K562 (cell line): Measurements from ENCODE around the gene EBNA1BP2. TPM values are rescaled to one million over a fixed set of nuclear protein-coding genes. Genes with fewer than 3 reads are reported as not detected.

Source experiments
- ATAC-seq: fragments of 200-7000 bp; cut with Tn5 transposase; 3 replicates; pipeline ENCODE4 v1.9.1; 2020; ENCODE audit warnings: moderate library complexity
- BruUV-seq: library from RNA; stranded (reverse); fragments of 400-500 nt; replicated peaks from 2 replicates; lab custom pipeline; 2021; lab: Mats Ljungman, UMichigan
- CTCF ChIA-PET: fragments of 300-600 bp; formaldehyde crosslinking; extraction: SDS; loops from one replicate; lab custom pipeline; 2021; ENCODE audit warnings: low intra/inter-chr PET ratio; lab: Yijun Ruan, JAX
- POLR2A ChIA-PET: fragments of 300-600, 350-650 bp; sonication (Branson Sonifier 250); formaldehyde crosslinking; extraction: SDS; loops from one replicate; lab custom pipeline; 2021; ENCODE audit warnings: antibody characterized with exemption, inconsistent platforms; lab: Yijun Ruan, JAX
- DNase-seq, 4 experiments: peaks; one replicate each; pipeline versions ENCODE4 v3.0.0 to v3.0.0-alpha.2; 2011 to 2018; ENCODE audit warnings: low spot score in 3 of 4, mixed read lengths in 3 of 4; ENCODE audit errors: extremely low read depth in 1 of 4
- FAIRE-seq: peaks from 2 replicates; lab custom pipeline; 2011; peaks lifted over from hg19 to GRCh38; lab: Jason Lieb, UNC
- H2AFZ ChIP-seq: 2 replicates; pipeline ENCODE4 v1.6.0; 2011; ENCODE audit warnings: low read depth, low read length, control low read depth, inconsistent platforms
- H3K27ac ChIP-seq: fragments of 200-600 bp; 3 replicates; pipeline ENCODE4 v1.8.0; 2011; ENCODE audit warnings: low read depth, mild to moderate bottlenecking, control low read depth, inconsistent platforms, low read length, moderate library complexity, mixed read lengths; ENCODE audit errors: extremely low read depth
- H3K27me3 ChIP-seq, 2 experiments: fragments of 300-600 bp in 1 of 2; 2 replicates in 1 of 2; 3 replicates in 1 of 2; pipeline versions ENCODE4 v1.6.0 to v1.8.0; 2011; ENCODE audit warnings: inconsistent platforms in 2 of 2, low read length in 2 of 2, mild to moderate bottlenecking in 1 of 2, mixed read lengths in 1 of 2, moderate library complexity in 1 of 2; ENCODE audit not compliant: control insufficient read depth in 2 of 2, insufficient read depth in 2 of 2
- H3K36me3 ChIP-seq: fragments of 300-600 bp; 3 replicates; pipeline ENCODE4 v1.8.0; 2011; ENCODE audit warnings: mild to moderate bottlenecking, low read length, inconsistent platforms; ENCODE audit not compliant: control insufficient read depth, insufficient read depth
- H3K4me1 ChIP-seq, 2 experiments: fragments of 200-600 bp in 1 of 2; replicated peaks in 1 of 2; 2 replicates in 1 of 2; 3 replicates in 1 of 2; pipeline versions ENCODE4 v1.5.1 to v1.8.0; 2011; ENCODE audit warnings: inconsistent platforms in 2 of 2, low read length in 2 of 2, mild to moderate bottlenecking in 1 of 2, mixed read lengths in 1 of 2, moderate library complexity in 1 of 2; ENCODE audit not compliant: control insufficient read depth in 2 of 2, insufficient read depth in 2 of 2
- H3K4me2 ChIP-seq: 2 replicates; pipeline ENCODE4 v1.6.1; 2011; ENCODE audit warnings: low read length, control low read depth, inconsistent platforms, mixed read lengths; ENCODE audit not compliant: insufficient read depth
- H3K4me3 ChIP-seq: fragments of 200-600 bp; sonication (generic), shearing (Covaris generic); 2 replicates; pipeline ENCODE4 v1.5.1; 2016; ENCODE audit warnings: control low read depth, inconsistent platforms
- H3K79me2 ChIP-seq: fragments of 200-600 bp; 3 replicates; pipeline ENCODE4 v1.8.0; 2011; ENCODE audit warnings: low read length, inconsistent platforms; ENCODE audit not compliant: control insufficient read depth, insufficient read depth
- H3K9ac ChIP-seq, 2 experiments: 2 replicates each; pipeline versions ENCODE4 v1.6.0 to v1.6.1; 2011; ENCODE audit warnings: low read depth in 2 of 2, low read length in 2 of 2, control low read depth in 1 of 2, inconsistent platforms in 1 of 2, mild to moderate bottlenecking in 1 of 2, mixed read lengths in 1 of 2; ENCODE audit not compliant: insufficient read depth in 1 of 2
- H3K9me1 ChIP-seq: one replicate; pipeline ENCODE4 v1.6.0; 2011; ENCODE audit warnings: inconsistent platforms, mild to moderate bottlenecking, low read length, moderate library complexity; ENCODE audit not compliant: control insufficient read depth, insufficient read depth
- H3K9me3 ChIP-seq: replicated peaks from 2 replicates; pipeline ENCODE4 v1.5.1; 2011; ENCODE audit warnings: low read depth, low read length, inconsistent platforms; ENCODE audit not compliant: control insufficient read depth, insufficient read depth
- H4K20me1 ChIP-seq: replicated peaks from 2 replicates; pipeline ENCODE4 v1.6.1; 2011; ENCODE audit warnings: low read length, inconsistent platforms, mixed read lengths; ENCODE audit not compliant: control insufficient read depth, insufficient read depth
- CBX2 ChIP-seq: fragments of 200-600 bp; sonication (generic); IDR thresholded peaks from one replicate; pipeline ENCODE4 v1.6.1; 2012; ENCODE audit warnings: mild to moderate bottlenecking, low read length, inconsistent platforms; ENCODE audit not compliant: insufficient read depth, poor library complexity, severe bottlenecking
- CGGBP1 ChIP-seq: fragments of 250-450 bp; sonication (Bioruptor Pico); IDR thresholded peaks from 2 replicates; pipeline ENCODE4 v1.9.0; 2021; ENCODE audit warnings: mild to moderate bottlenecking
- CHD4 ChIP-seq: fragments of 200-600 bp; sonication (generic); IDR thresholded peaks from 3 replicates; pipeline ENCODE4 v1.6.1; 2012; ENCODE audit warnings: low read depth, mild to moderate bottlenecking, mixed read lengths, low read length, inconsistent platforms; ENCODE audit not compliant: insufficient read depth, insufficient replicate concordance, poor library complexity, severe bottlenecking
- PCBP1 ChIP-seq: fragments of 200-400 bp; formaldehyde crosslinking; IDR thresholded peaks from 2 replicates; pipeline ENCODE4 v1.6.1; 2018; ENCODE audit warnings: mild to moderate bottlenecking, low read depth, low read length; ENCODE audit not compliant: poor library complexity, severe bottlenecking
- POU5F1 ChIP-seq: fragments of 150-350 bp; IDR thresholded peaks from 2 replicates; pipeline ENCODE4 v1.6.1; 2014; ENCODE audit warnings: borderline replicate concordance, low read length, low read depth, mild to moderate bottlenecking; ENCODE audit not compliant: partially characterized antibody
- PPARD ChIP-seq: fragments of 250-450 bp; sonication (Bioruptor Pico); IDR thresholded peaks from 2 replicates; pipeline ENCODE4 v1.8.0; 2022; ENCODE audit warnings: inconsistent platforms, mild to moderate bottlenecking, moderate library complexity
- PTTG1 ChIP-seq: fragments of 450-650 bp; IDR thresholded peaks from 2 replicates; pipeline ENCODE4 v1.6.1; 2016; ENCODE audit warnings: low read depth, mild to moderate bottlenecking, missing genetic modification characterization, missing compliant biosample characterization
- RAD51 ChIP-seq: fragments of 450-650 bp; IDR thresholded peaks from 2 replicates; pipeline ENCODE4 v1.7.1; 2016; ENCODE audit warnings: low read depth, mild to moderate bottlenecking, borderline replicate concordance
- RBM25 ChIP-seq: fragments of 200-400 bp; formaldehyde crosslinking; IDR thresholded peaks from 2 replicates; pipeline ENCODE4 v1.6.1; 2018; ENCODE audit warnings: low read length, low read depth, moderate library complexity; ENCODE audit not compliant: severe bottlenecking
- SIX5 ChIP-seq, 2 experiments: IDR thresholded peaks; 2 replicates each; pipeline ENCODE4 v1.6.1; 2011; ENCODE audit warnings: low read length in 2 of 2, borderline replicate concordance in 1 of 2, low read depth in 1 of 2, mild to moderate bottlenecking in 1 of 2, moderate library complexity in 1 of 2; ENCODE audit not compliant: insufficient read depth in 1 of 2
- SUPT5H ChIP-seq: fragments of 450-650 bp; IDR thresholded peaks from 2 replicates; pipeline ENCODE4 v1.6.1; 2016
- TARDBP ChIP-seq: fragments of 450-650 bp; IDR thresholded peaks from 2 replicates; pipeline ENCODE4 v1.6.1; 2016
- ZNF165 ChIP-seq: fragments of 250-450 bp; sonication (Bioruptor Pico); IDR thresholded peaks from 2 replicates; pipeline ENCODE4 v1.4.0; 2020; ENCODE audit warnings: borderline replicate concordance
- ZNF354B ChIP-seq: fragments of 250-450 bp; sonication (Bioruptor Pico); IDR thresholded peaks from 2 replicates; pipeline ENCODE4 v1.4.0; 2020
- ZNF445 ChIP-seq: fragments of 250-450 bp; sonication (Bioruptor Pico); IDR thresholded peaks from 2 replicates; pipeline ENCODE4 v1.4.0; 2020; ENCODE audit warnings: low read depth, mild to moderate bottlenecking, moderate library complexity
- in situ Hi-C: fragments of 300-500 bp; cut with MboI; formaldehyde crosslinking; loops from 4 replicates; pipeline ENCODE4 v1.15.0; 2018; ENCODE audit warnings: inconsistent platforms, mixed read lengths
- intact Hi-C: fragments of 100-400 bp; cut with micrococcal nuclease; formaldehyde crosslinking; loops from 2 replicates; pipeline ENCODE4 v1.14.2; 2022
- polyA plus RNA-seq, 8 experiments: library from polyadenylated mRNA; depleted of rRNA in 4 of 8; stranded (reverse) in 5 of 8; unstranded in 3 of 8; fragments of >200 nt; fragmentation: Nextera tagmentation in 2 of 8; fragmentation: Illumina TruSeq in 1 of 8; extraction: Ambion mirVana in 2 of 8; extraction: Trizol in 1 of 8; gene quantifications; 2 replicates each; pipeline versions ENCODE4 v1.2.1 to v1.2.3, GENCODE V29; 2011 to 2014; ENCODE audit warnings: inconsistent platforms in 1 of 8, missing spikeins in 1 of 8
- total RNA-seq, 7 experiments: library from RNA; depleted of rRNA in 6 of 7; stranded (reverse); fragments of >200 nt in 6 of 7; fragmentation: Illumina TruSeq in 2 of 7; extraction: Trizol in 2 of 7; gene quantifications; 2 replicates each; pipeline versions ENCODE4 v1.2.1 to v1.2.3, GENCODE V29; 2011 to 2021; ENCODE audit warnings: low replicate concordance in 1 of 7
- TF ChIP-seq, protein P1 (sequence below): fragments of 250-450 bp; sonication (Bioruptor Pico); IDR thresholded peaks from 2 replicates; pipeline ENCODE4 v1.4.0; 2020; ENCODE audit warnings: mild to moderate bottlenecking, moderate library complexity
- TF ChIP-seq, protein P2 (sequence below): sonication (generic); formaldehyde crosslinking; IDR thresholded peaks from 2 replicates; pipeline ENCODE4 v1.8.0; 2022; ENCODE audit warnings: mild to moderate bottlenecking, missing genetic modification reagents

EBNA1BP2 gene
- total and polyA plus RNA-seq, 9 of the 15 experiments (the other 6 are each of a cell fraction or from before 2014, with no cell fraction given) = 95.2 to 349 (median 249) TPM

DNA sequence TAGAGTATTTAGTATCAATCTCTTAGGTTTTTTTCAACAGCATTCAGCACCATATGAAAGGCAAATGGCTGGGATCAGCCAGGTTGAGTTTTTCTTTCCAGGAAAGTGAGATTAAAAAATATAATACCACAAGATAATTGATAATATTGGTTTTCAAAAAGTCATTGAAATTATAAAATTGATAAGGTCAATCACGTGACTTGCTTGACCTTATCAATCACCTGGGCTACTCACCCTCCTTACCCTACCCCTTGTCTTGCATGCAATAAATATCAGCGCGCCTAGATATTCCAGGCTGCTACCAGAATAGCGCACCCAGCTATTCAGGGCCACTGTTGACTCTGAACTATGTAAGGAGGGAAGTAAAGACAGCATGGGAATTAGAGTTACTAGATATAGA, 31.5 kb downstream of the EBNA1BP2 start (continued):
- no peak for TF ChIP-seq CHD4
- peak; percentile 68 for TF ChIP-seq RAD51

DNA sequence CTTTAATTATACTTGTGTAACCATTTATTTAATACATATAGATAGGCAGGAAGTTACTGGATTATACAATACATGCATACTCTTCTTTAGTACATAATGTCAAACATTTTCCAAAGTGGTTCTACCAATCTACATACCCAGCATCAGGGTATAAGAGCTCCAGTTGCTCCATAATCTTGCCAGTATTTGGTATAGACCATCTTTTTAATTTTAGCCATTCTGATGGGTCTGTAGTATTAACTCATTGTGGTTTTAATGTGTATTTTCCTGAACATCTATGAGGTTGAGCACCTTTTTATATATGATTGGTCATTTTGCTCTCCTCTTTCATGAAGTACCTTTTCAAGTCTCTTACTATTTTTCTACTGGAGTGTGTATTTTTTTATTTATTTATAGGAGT, 32.1 kb downstream of the EBNA1BP2 start:
- H3K27me3 ChIP-seq = peaks cover 8 to 22% of the 10 kb centered on the region in 2 experiments
- CTCF ChIA-PET = no interaction called here
- FAIRE-seq (no peak), DNase-seq (no peak), ATAC-seq (no peak)
- BruUV-seq = no TSS peak
- no peaks in the 10 kb centered on the region for H3K9me3 ChIP-seq
- no peak overlapping the region for H3K9ac ChIP-seq
- POLR2A ChIA-PET = interaction anchor here (0.5 kb wide), 1 partner anchor 190 kb away, joined by 3 read pairs; no protein-coding TSS in a partner anchor
- no peaks in the 10 kb centered on the region; a peak in 1 of 5 replicates for H3K4me1 ChIP-seq
- in situ Hi-C loops (no loop called here), intact Hi-C loops (no loop called here)
- H2AFZ ChIP-seq = no peak overlapping the region
- H3K4me2 ChIP-seq = no peak overlapping the region
- H3K4me3 ChIP-seq = no peak overlapping the region
- H4K20me1 ChIP-seq = no peaks in the 10 kb centered on the region
- H3K79me2 ChIP-seq = no peaks in the 10 kb centered on the region
- H3K9me1 ChIP-seq = no peaks in the 10 kb centered on the region
- H3K27ac ChIP-seq = no peak overlapping the region
- no peaks in the 10 kb centered on the region for H3K36me3 ChIP-seq
- TF ChIP-seq TARDBP = no peak
- TF ChIP-seq SIX5 (IDR thresholded peaks at IDR 0.05; ENCODE audit: borderline replicate concordance in 1 of 2, insufficient read depth in 1 of 2, low read depth in 1 of 2, low read length in 2 of 2) = no peak
- TF ChIP-seq PPARD (CRISPR knock-in tag) = no peak
- TF ChIP-seq SUPT5H = no peak
- TF ChIP-seq, protein P1, sequence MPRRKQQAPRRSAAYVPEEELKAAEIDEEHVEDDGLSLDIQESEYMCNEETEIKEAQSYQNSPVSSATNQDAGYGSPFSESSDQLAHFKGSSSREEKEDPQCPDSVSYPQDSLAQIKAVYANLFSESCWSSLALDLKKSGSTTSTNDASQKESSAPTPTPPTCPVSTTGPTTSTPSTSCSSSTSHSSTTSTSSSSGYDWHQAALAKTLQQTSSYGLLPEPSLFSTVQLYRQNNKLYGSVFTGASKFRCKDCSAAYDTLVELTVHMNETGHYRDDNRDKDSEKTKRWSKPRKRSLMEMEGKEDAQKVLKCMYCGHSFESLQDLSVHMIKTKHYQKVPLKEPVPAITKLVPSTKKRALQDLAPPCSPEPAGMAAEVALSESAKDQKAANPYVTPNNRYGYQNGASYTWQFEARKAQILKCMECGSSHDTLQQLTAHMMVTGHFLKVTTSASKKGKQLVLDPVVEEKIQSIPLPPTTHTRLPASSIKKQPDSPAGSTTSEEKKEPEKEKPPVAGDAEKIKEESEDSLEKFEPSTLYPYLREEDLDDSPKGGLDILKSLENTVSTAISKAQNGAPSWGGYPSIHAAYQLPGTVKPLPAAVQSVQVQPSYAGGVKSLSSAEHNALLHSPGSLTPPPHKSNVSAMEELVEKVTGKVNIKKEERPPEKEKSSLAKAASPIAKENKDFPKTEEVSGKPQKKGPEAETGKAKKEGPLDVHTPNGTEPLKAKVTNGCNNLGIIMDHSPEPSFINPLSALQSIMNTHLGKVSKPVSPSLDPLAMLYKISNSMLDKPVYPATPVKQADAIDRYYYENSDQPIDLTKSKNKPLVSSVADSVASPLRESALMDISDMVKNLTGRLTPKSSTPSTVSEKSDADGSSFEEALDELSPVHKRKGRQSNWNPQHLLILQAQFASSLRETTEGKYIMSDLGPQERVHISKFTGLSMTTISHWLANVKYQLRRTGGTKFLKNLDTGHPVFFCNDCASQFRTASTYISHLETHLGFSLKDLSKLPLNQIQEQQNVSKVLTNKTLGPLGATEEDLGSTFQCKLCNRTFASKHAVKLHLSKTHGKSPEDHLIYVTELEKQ (CRISPR knock-in tag) = no peak
- TF ChIP-seq ZNF445 = no peak
- TF ChIP-seq ZNF354B (CRISPR knock-in tag) = no peak
- TF ChIP-seq RBM25 = no peak
- no peak for TF ChIP-seq CBX2
- TF ChIP-seq POU5F1 = no peak
- no peak for TF ChIP-seq CGGBP1 (CRISPR knock-in tag)
- no peak for TF ChIP-seq PTTG1 (tag)
- TF ChIP-seq, protein P2, sequence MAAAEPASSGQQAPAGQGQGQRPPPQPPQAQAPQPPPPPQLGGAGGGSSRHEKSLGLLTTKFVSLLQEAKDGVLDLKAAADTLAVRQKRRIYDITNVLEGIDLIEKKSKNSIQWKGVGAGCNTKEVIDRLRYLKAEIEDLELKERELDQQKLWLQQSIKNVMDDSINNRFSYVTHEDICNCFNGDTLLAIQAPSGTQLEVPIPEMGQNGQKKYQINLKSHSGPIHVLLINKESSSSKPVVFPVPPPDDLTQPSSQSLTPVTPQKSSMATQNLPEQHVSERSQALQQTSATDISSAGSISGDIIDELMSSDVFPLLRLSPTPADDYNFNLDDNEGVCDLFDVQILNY (CRISPR knock-in tag) = no peak
- TF ChIP-seq ZNF165 = no peak
- no peak for TF ChIP-seq PCBP1
